Measurements from ENCODE around the gene CHN1.

The CHN1 gene

GRCh38 chr2:175035806-175036205 is 30.6 kb upstream of the CHN1 start:
- Histone ChIP-seq H3K79me2 (ENCODE audit: control insufficient read depth, insufficient read depth, low read length, poor library complexity) (no peaks in the 10 kb centered on the region), H3K27ac (ENCODE audit: low read depth, low read length) (no peak overlapping the region), H2BK120ac (ENCODE audit: insufficient read depth, low read length, poor library complexity) (no peak overlapping the region), H3K4ac (ENCODE audit: low read depth, low read length) (no peak overlapping the region), H3K79me1 (ENCODE audit: low read length) (no peaks in the 10 kb centered on the region), H4K12ac (ENCODE audit: low read depth, low read length) (no peak overlapping the region), H4K91ac (ENCODE audit: low read depth, low read length) (no peak overlapping the region), H3K4me1 (ENCODE audit: control insufficient read depth in 1 of 2, insufficient read depth in 2 of 2, low read length in 2 of 2) (peaks cover 9 to 10% of the 10 kb centered on the region in 2 experiments), H2AFZ (ENCODE audit: insufficient read depth, low read length, poor library complexity) (no peak overlapping the region), H4K8ac (ENCODE audit: low read depth, low read length) (no peak overlapping the region), H3K14ac (ENCODE audit: low read length) (no peak overlapping the region), H2AK5ac (ENCODE audit: low read length) (no peak overlapping the region), H3K23ac (ENCODE audit: low read length) (no peak overlapping the region), H3K9me3 (ENCODE audit: insufficient read depth, low read depth, low read length) (no peaks in the 10 kb centered on the region), H3K9ac (ENCODE audit: low read length) (no peak overlapping the region), H3K18ac (ENCODE audit: low read length) (no peak overlapping the region), H3K36me3 (ENCODE audit: control insufficient read depth in 1 of 2, insufficient read depth in 2 of 2, low read length in 2 of 2) (no peaks in the 10 kb centered on the region), H3K27me3 (ENCODE audit: insufficient read depth, low read length) (no peaks in the 10 kb centered on the region), H2BK5ac (ENCODE audit: low read depth, low read length, poor library complexity) (no peak overlapping the region), H2BK12ac (ENCODE audit: low read length) (no peak overlapping the region), H3K4me3 (ENCODE audit: low read depth, low read length) (no peak overlapping the region), H3K4me2 (ENCODE audit: low read length) (no peak overlapping the region)
- DNase-seq: no peak
- WGBS (ENCODE audit: extremely low coverage, insufficient coverage, insufficient read length): no CpG with 5 or more reads among the region's 3 CpGs

GRCh38 chr2:175034716-175035115 is 29.5 kb upstream of the CHN1 start:
- Histone ChIP-seq H3K4me1 (ENCODE audit: control insufficient read depth in 1 of 2, insufficient read depth in 2 of 2, low read length in 2 of 2) (peaks cover 9 to 10% of the 10 kb centered on the region in 2 experiments), H4K12ac (ENCODE audit: low read depth, low read length) (no peak overlapping the region), H3K27ac (ENCODE audit: low read depth, low read length) (no peak overlapping the region), H3K4me3 (ENCODE audit: low read depth, low read length) (no peak overlapping the region), H3K4me2 (ENCODE audit: low read length) (no peak overlapping the region), H3K4ac (ENCODE audit: low read depth, low read length) (no peak overlapping the region), H2AK5ac (ENCODE audit: low read length) (no peak overlapping the region), H3K79me2 (ENCODE audit: control insufficient read depth, insufficient read depth, low read length, poor library complexity) (no peaks in the 10 kb centered on the region), H2BK12ac (ENCODE audit: low read length) (no peak overlapping the region), H3K14ac (ENCODE audit: low read length) (no peak overlapping the region), H3K27me3 (ENCODE audit: insufficient read depth, low read length) (no peaks in the 10 kb centered on the region), H2AFZ (ENCODE audit: insufficient read depth, low read length, poor library complexity) (no peak overlapping the region), H3K18ac (ENCODE audit: low read length) (no peak overlapping the region), H2BK5ac (ENCODE audit: low read depth, low read length, poor library complexity) (no peak overlapping the region), H2BK120ac (ENCODE audit: insufficient read depth, low read length, poor library complexity) (no peak overlapping the region), H4K8ac (ENCODE audit: low read depth, low read length) (no peak overlapping the region), H3K36me3 (ENCODE audit: control insufficient read depth in 1 of 2, insufficient read depth in 2 of 2, low read length in 2 of 2) (no peaks in the 10 kb centered on the region), H3K79me1 (ENCODE audit: low read length) (no peaks in the 10 kb centered on the region), H3K9me3 (ENCODE audit: insufficient read depth, low read depth, low read length) (no peaks in the 10 kb centered on the region), H4K91ac (ENCODE audit: low read depth, low read length) (no peak overlapping the region), H3K9ac (ENCODE audit: low read length) (no peak overlapping the region), H3K23ac (ENCODE audit: low read length) (no peak overlapping the region)
- no peak for DNase-seq
- no CpG with 5 or more reads among the region's 3 CpGs for WGBS (ENCODE audit: extremely low coverage, insufficient coverage, insufficient read length)

- Histone ChIP-seq H3K23ac (ENCODE audit: low read length) (no peak overlapping the region), H3K9ac (ENCODE audit: low read length) (no peak overlapping the region), H4K91ac (ENCODE audit: low read depth, low read length) (no peak overlapping the region), H3K79me1 (ENCODE audit: low read length) (no peaks in the 10 kb centered on the region), H2BK120ac (ENCODE audit: insufficient read depth, low read length, poor library complexity) (no peak overlapping the region), H3K27ac (ENCODE audit: low read depth, low read length) (no peak overlapping the region), H3K9me3 (ENCODE audit: insufficient read depth, low read depth, low read length) (no peaks in the 10 kb centered on the region), H2BK12ac (ENCODE audit: low read length) (no peak overlapping the region), H3K4me1 (ENCODE audit: control insufficient read depth in 1 of 2, insufficient read depth in 2 of 2, low read length in 2 of 2) (no peaks in the 10 kb centered on the region), H4K12ac (ENCODE audit: low read depth, low read length) (no peak overlapping the region), H3K4me3 (ENCODE audit: low read depth, low read length) (no peak overlapping the region), H3K14ac (ENCODE audit: low read length) (no peak overlapping the region), H3K4ac (ENCODE audit: low read depth, low read length) (no peak overlapping the region), H4K8ac (ENCODE audit: low read depth, low read length) (no peak overlapping the region), H3K27me3 (ENCODE audit: insufficient read depth, low read length) (no peaks in the 10 kb centered on the region), H3K79me2 (ENCODE audit: control insufficient read depth, insufficient read depth, low read length, poor library complexity) (no peaks in the 10 kb centered on the region), H3K18ac (ENCODE audit: low read length) (no peak overlapping the region), H2BK5ac (ENCODE audit: low read depth, low read length, poor library complexity) (no peak overlapping the region), H3K36me3 (ENCODE audit: control insufficient read depth in 1 of 2, insufficient read depth in 2 of 2, low read length in 2 of 2) (no peaks in the 10 kb centered on the region), H3K4me2 (ENCODE audit: low read length) (no peak overlapping the region), H2AFZ (ENCODE audit: insufficient read depth, low read length, poor library complexity) (no peak overlapping the region), H2AK5ac (ENCODE audit: low read length) (no peak overlapping the region)
- peak; percentile 29 to 50 for DNase-seq
- no CpG with 5 or more reads among the region's 5 CpGs for WGBS (ENCODE audit: extremely low coverage, insufficient coverage, insufficient read length)
Observed at GRCh38 chr2:175030380-175031271, 25.4 kb upstream of the CHN1 start.

DNA sequence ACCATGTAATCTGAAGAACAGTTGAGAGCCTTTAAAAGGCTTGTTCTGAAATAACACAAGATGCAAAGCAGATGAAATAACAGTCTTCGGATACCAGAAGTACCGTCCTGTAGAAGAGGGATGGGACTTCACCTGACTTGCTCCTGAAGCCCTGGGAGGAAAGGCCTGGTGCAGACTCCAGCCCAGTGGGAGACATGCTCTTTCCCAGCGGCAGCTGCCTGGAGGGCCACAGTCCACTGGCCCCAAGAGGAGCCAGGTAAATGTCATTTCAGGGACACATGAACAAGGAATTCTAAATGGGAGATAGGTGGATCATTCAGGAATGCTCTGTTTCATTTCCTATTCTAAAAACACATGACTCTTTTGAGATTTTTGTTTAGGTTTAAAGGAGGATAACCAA is 22.6 kb upstream of the CHN1 start:
- no peak for DNase-seq
- Histone ChIP-seq H3K79me1 (ENCODE audit: low read length) (no peaks in the 10 kb centered on the region), H4K12ac (ENCODE audit: low read depth, low read length) (no peak overlapping the region), H3K23ac (ENCODE audit: low read length) (no peak overlapping the region), H3K9ac (ENCODE audit: low read length) (no peak overlapping the region), H3K4ac (ENCODE audit: low read depth, low read length) (no peak overlapping the region), H3K27me3 (ENCODE audit: insufficient read depth, low read length) (no peaks in the 10 kb centered on the region), H3K18ac (ENCODE audit: low read length) (no peak overlapping the region), H4K91ac (ENCODE audit: low read depth, low read length) (no peak overlapping the region), H2BK5ac (ENCODE audit: low read depth, low read length, poor library complexity) (no peak overlapping the region), H3K4me2 (ENCODE audit: low read length) (no peak overlapping the region), H2AFZ (ENCODE audit: insufficient read depth, low read length, poor library complexity) (no peak overlapping the region), H2AK5ac (ENCODE audit: low read length) (no peak overlapping the region), H3K79me2 (ENCODE audit: control insufficient read depth, insufficient read depth, low read length, poor library complexity) (no peaks in the 10 kb centered on the region), H2BK120ac (ENCODE audit: insufficient read depth, low read length, poor library complexity) (no peak overlapping the region), H2BK12ac (ENCODE audit: low read length) (no peak overlapping the region), H3K4me3 (ENCODE audit: low read depth, low read length) (no peak overlapping the region), H4K8ac (ENCODE audit: low read depth, low read length) (no peak overlapping the region), H3K36me3 (ENCODE audit: control insufficient read depth in 1 of 2, insufficient read depth in 2 of 2, low read length in 2 of 2) (no peaks in the 10 kb centered on the region), H3K14ac (ENCODE audit: low read length) (no peak overlapping the region), H3K27ac (ENCODE audit: low read depth, low read length) (no peak overlapping the region), H3K9me3 (ENCODE audit: insufficient read depth, low read depth, low read length) (no peaks in the 10 kb centered on the region), H3K4me1 (ENCODE audit: control insufficient read depth in 1 of 2, insufficient read depth in 2 of 2, low read length in 2 of 2) (no peaks in the 10 kb centered on the region)
- WGBS (ENCODE audit: extremely low coverage, insufficient coverage, insufficient read length): no CpG with 5 or more reads among the region's 3 CpGs
